Gastrocnemius medialis (tissue), 4 donors: ENCODE results near the gene ERGIC3. TPM values are rescaled to one million over a fixed set of nuclear protein-coding genes. Genes with fewer than 3 reads are reported as not detected.
A peak's percentile ranks its signal among the peaks of the same experiment; 100 is the strongest.

Source experiments
- ATAC-seq, 2 donors: fragments of 150-250 bp; one replicate each; pipeline ENCODE4 v1.9.1; 2016
- DNase-seq, 2 donors: peaks; one replicate each; pipeline ENCODE4 v3.0.0-alpha.2; 2019
- H3K27ac ChIP-seq, 4 donors: fragments of 200-600 bp; sonication (generic); 1 replicate in 1 of 4; 2 replicates in 3 of 4; pipeline ENCODE4 v1.5.1; 2016 to 2018; ENCODE audit warnings: mild to moderate bottlenecking in 2 of 4, moderate library complexity in 1 of 4
- H3K27me3 ChIP-seq, 3 donors: fragments of 200-600 bp; sonication (generic) in 2 of 3; 1 replicate in 1 of 3; 2 replicates in 2 of 3; pipeline versions ENCODE4 v1.5.1 to v1.6.0; 2016 to 2019; ENCODE audit warnings: mild to moderate bottlenecking in 1 of 3, moderate library complexity in 1 of 3
- H3K36me3 ChIP-seq, 2 donors: fragments of 200-600 bp; sonication (generic) in 1 of 2; one replicate each; pipeline ENCODE4 v1.5.1; 2017 to 2018
- H3K4me1 ChIP-seq, 2 donors: fragments of 200-600 bp; sonication (generic) in 1 of 2; one replicate each; pipeline ENCODE4 v1.5.1; 2016 to 2017; ENCODE audit warnings: mild to moderate bottlenecking in 2 of 2
- H3K4me3 ChIP-seq, 4 donors: fragments of 200-600 bp; sonication (generic) in 3 of 4; 1 replicate in 1 of 4; 2 replicates in 3 of 4; pipeline ENCODE4 v1.5.1; 2016 to 2019; ENCODE audit warnings: mild to moderate bottlenecking in 2 of 4
- H3K9me3 ChIP-seq, 3 donors: fragments of 200-600 bp; sonication (generic) in 2 of 3; 1 replicate in 1 of 3; 2 replicates in 2 of 3; pipeline ENCODE4 v1.5.1; 2016 to 2019
- POLR2A ChIP-seq, 2 donors: fragments of 450-650 bp; IDR thresholded peaks; one replicate each; pipeline ENCODE4 v1.6.1; 2017; ENCODE audit warnings: antibody characterized with exemption in 2 of 2, mild to moderate bottlenecking in 2 of 2, moderate library complexity in 2 of 2
- in situ Hi-C, 4 donors: fragments of 200-750 bp; cut with MboI; loops; one replicate each; pipeline versions ENCODE4 v1.15.0 to v1.8.0; 2017; ENCODE audit warnings: low sequenced_read_pairs in 4 of 4
- intact Hi-C: fragments of 100-400 bp; cut with DNase I; formaldehyde crosslinking; loops from one replicate; pipeline ENCODE4 v1.15.1; 2023; ENCODE audit warnings: low total_unique reads
- total RNA-seq, 4 donors: library from RNA; depleted of rRNA; stranded (reverse); fragments of >200 nt; gene quantifications; one replicate each; pipeline versions ENCODE4 v1.1.0 to v1.2.3, GENCODE V29; 2016
- TF ChIP-seq, protein P1 (sequence below), 5 experiments: fragments of 450-650 bp in 3 of 5; fragments of 200-600 bp in 2 of 5; sonication (generic) in 2 of 5; IDR thresholded peaks in 4 of 5; conservative IDR thresholded peaks in 1 of 5; 1 replicate in 4 of 5; 2 replicates in 1 of 5; pipeline ENCODE4 v1.5.1; 2016 to 2019; ENCODE audit warnings: antibody characterized with exemption in 5 of 5, mild to moderate bottlenecking in 3 of 5, moderate library complexity in 3 of 5

Gene ERGIC3
- total RNA-seq, 4 donors from 2014 or later = 82.5 to 91.0 (median 89.2) TPM

DNA sequence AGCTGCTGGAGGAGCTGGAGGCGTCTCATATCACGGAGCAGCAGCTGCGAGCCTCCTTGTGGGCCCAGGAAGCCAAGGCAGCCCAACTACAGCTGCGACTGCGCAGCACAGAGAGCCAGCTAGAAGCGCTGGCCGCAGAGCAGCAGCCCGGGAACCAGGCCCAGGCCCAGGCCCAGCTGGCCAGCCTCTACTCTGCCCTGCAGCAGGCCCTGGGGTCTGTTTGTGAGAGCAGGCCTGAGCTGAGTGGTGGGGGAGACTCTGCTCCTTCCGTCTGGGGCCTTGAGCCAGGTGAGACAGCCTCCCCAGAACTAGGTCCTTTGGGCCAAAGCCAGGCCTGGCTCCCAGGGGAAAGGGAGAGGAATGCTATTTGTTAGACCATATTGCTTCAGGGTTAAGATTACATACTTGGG, 44.1 kb upstream of the ERGIC3 start:
- DNase-seq = peak; percentile 64 to 91
- Histone ChIP-seq H3K4me1 (peaks cover 36% of the 10 kb centered on the region in 2 donors), H3K27me3 (no peaks in the 10 kb centered on the region), H3K36me3 (peaks cover 0 to 67% of the 10 kb centered on the region in 2 donors), H3K27ac (peak overlapping the region; percentile 65 to 83 (median 78)), H3K4me3 (no peak overlapping the region), H3K9me3 (no peaks in the 10 kb centered on the region)
- intact Hi-C loops = loop anchor here (1.0 kb wide), 1 partner anchor 34 kb away; no protein-coding TSS in a partner anchor
- in situ Hi-C loops = no loop called here
- peak; percentile 90 to 98 for ATAC-seq
- no peak for TF ChIP-seq POLR2A (IDR thresholded peaks at IDR 0.05)
- TF ChIP-seq, protein P1, sequence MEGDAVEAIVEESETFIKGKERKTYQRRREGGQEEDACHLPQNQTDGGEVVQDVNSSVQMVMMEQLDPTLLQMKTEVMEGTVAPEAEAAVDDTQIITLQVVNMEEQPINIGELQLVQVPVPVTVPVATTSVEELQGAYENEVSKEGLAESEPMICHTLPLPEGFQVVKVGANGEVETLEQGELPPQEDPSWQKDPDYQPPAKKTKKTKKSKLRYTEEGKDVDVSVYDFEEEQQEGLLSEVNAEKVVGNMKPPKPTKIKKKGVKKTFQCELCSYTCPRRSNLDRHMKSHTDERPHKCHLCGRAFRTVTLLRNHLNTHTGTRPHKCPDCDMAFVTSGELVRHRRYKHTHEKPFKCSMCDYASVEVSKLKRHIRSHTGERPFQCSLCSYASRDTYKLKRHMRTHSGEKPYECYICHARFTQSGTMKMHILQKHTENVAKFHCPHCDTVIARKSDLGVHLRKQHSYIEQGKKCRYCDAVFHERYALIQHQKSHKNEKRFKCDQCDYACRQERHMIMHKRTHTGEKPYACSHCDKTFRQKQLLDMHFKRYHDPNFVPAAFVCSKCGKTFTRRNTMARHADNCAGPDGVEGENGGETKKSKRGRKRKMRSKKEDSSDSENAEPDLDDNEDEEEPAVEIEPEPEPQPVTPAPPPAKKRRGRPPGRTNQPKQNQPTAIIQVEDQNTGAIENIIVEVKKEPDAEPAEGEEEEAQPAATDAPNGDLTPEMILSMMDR (IDR thresholded peaks at IDR 0.05 in 4 of 5, conservative IDR thresholded peaks at IDR 0.05 in 1 of 5) = peak; percentile 14 to 49 (median 36)

DNA sequence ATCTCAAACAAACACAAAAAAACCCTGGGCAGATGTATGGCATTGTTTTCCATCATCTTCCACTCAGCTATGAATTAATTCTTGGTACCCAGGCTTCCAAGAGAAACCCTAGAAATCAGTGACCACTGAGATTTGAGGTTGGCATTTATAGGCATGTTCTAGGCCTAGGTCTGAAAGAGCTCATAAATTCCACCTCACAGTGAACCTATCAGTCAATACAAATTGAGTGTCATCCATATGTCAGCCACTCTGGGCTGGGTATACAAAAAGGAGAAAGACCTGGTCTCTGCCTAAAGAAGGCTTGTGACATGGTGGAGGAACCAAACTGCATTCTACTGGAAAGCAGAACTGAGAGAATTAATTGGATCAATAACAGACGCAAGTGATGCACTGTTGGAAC, 42.6 kb upstream of the ERGIC3 start:
- H3K4me3 ChIP-seq = no peak overlapping the region
- H3K27ac ChIP-seq = no peak overlapping the region
- H3K4me1 ChIP-seq = peaks cover 35 to 36% of the 10 kb centered on the region in 2 donors
- no peak for TF ChIP-seq POLR2A (IDR thresholded peaks at IDR 0.05)
- TF ChIP-seq, protein P1 (IDR thresholded peaks at IDR 0.05 in 4 of 5, conservative IDR thresholded peaks at IDR 0.05 in 1 of 5) = no peak
- H3K36me3 ChIP-seq = peaks cover 0 to 66% of the 10 kb centered on the region in 2 donors
- intact Hi-C loops (no loop called here), in situ Hi-C loops (no loop called here)
- ATAC-seq (no peak), DNase-seq (no peak)
- H3K27me3 ChIP-seq = no peaks in the 10 kb centered on the region
- no peaks in the 10 kb centered on the region for H3K9me3 ChIP-seq

DNA sequence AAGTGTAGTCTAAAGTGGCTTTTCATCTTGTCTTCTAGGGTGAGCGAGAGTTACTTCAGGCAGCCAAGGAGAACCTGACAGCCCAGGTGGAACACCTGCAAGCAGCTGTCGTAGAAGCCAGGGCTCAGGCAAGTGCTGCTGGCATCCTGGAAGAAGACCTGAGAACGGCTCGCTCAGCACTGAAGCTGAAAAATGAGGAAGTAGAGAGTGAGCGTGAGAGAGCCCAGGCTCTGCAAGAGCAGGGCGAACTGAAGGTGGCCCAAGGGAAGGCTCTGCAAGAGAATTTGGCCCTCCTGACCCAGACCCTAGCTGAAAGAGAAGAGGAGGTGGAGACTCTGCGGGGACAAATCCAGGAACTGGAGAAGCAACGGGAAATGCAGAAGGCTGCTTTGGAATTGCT, 39.5 kb upstream of the ERGIC3 start:
- Histone ChIP-seq H3K4me1 (peaks cover 7% of the 10 kb centered on the region in 2 donors), H3K27me3 (no peaks in the 10 kb centered on the region), H3K9me3 (no peaks in the 10 kb centered on the region), H3K27ac (no peak overlapping the region), H3K36me3 (peaks cover 0 to 63% of the 10 kb centered on the region in 2 donors), H3K4me3 (no peak overlapping the region)
- TF ChIP-seq POLR2A (IDR thresholded peaks at IDR 0.05) = no peak
- TF ChIP-seq, protein P1 (IDR thresholded peaks at IDR 0.05 in 4 of 5, conservative IDR thresholded peaks at IDR 0.05 in 1 of 5) = no peak
- ATAC-seq = no peak
- in situ Hi-C loops = no loop called here
- intact Hi-C loops = no loop called here
- no peak for DNase-seq

DNA sequence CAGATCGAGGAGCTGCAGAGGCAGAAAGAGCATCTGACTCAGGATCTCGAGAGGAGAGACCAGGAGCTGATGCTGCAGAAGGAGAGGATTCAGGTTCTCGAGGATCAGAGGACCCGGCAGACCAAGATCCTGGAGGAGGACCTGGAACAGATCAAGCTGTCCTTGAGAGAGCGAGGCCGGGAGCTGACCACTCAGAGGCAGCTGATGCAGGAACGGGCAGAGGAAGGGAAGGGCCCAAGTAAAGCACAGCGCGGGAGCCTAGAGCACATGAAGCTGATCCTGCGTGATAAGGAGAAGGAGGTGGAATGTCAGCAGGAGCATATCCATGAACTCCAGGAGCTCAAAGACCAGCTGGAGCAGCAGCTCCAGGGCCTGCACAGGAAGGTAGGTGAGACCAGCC, 38.6 kb upstream of the ERGIC3 start:
- DNase-seq (no peak), ATAC-seq (no peak)
- H3K36me3 ChIP-seq = peaks cover 0 to 63% of the 10 kb centered on the region in 2 donors
- no peaks in the 10 kb centered on the region for H3K9me3 ChIP-seq
- H3K27me3 ChIP-seq = no peaks in the 10 kb centered on the region
- TF ChIP-seq, protein P1 (IDR thresholded peaks at IDR 0.05 in 4 of 5, conservative IDR thresholded peaks at IDR 0.05 in 1 of 5) = no peak
- TF ChIP-seq POLR2A (IDR thresholded peaks at IDR 0.05) = no peak
- no peak overlapping the region for H3K4me3 ChIP-seq
- in situ Hi-C loops (no loop called here), intact Hi-C loops (no loop called here)
- H3K27ac ChIP-seq = no peak overlapping the region
- no peaks in the 10 kb centered on the region for H3K4me1 ChIP-seq
